Astrocyte of the spinal cord (primary cell): Measurements from ENCODE around the gene GRIN2A.
A peak's percentile ranks its signal among the peaks of the same experiment; 100 is the strongest.

ENCODE experiments used
- DNase-seq: peaks from one replicate; pipeline ENCODE4 v3.0.0; 2011; ENCODE audit warnings: low read depth, low spot score
- H3K4me3 ChIP-seq: 2 replicates; pipeline ENCODE4 v1.5.1; 2011; ENCODE audit warnings: low read depth, mild to moderate bottlenecking, low read length, moderate library complexity
- in situ Hi-C: cut with HindIII; loops from 2 replicates; pipeline ENCODE4 v1.10.0; 2017; ENCODE audit warnings: low sequenced_read_pairs
- TF ChIP-seq, protein P1 (sequence below): IDR thresholded peaks from 2 replicates; pipeline ENCODE4 v1.5.1; 2012; ENCODE audit warnings: low read depth, mild to moderate bottlenecking, low read length, inconsistent platforms

The GRIN2A gene

GRCh38 chr16:9970796-9971195, 211.4 kb downstream of the GRIN2A start:
- H3K4me3 ChIP-seq = no peak overlapping the region

GRCh38 chr16:9970244-9970643, 212.0 kb downstream of the GRIN2A start:
- no peak for DNase-seq
- TF ChIP-seq, protein P1, sequence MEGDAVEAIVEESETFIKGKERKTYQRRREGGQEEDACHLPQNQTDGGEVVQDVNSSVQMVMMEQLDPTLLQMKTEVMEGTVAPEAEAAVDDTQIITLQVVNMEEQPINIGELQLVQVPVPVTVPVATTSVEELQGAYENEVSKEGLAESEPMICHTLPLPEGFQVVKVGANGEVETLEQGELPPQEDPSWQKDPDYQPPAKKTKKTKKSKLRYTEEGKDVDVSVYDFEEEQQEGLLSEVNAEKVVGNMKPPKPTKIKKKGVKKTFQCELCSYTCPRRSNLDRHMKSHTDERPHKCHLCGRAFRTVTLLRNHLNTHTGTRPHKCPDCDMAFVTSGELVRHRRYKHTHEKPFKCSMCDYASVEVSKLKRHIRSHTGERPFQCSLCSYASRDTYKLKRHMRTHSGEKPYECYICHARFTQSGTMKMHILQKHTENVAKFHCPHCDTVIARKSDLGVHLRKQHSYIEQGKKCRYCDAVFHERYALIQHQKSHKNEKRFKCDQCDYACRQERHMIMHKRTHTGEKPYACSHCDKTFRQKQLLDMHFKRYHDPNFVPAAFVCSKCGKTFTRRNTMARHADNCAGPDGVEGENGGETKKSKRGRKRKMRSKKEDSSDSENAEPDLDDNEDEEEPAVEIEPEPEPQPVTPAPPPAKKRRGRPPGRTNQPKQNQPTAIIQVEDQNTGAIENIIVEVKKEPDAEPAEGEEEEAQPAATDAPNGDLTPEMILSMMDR = no peak
- no peak overlapping the region for H3K4me3 ChIP-seq
- in situ Hi-C loops = no loop called here

More at GRCh38 chr16:9970796-9971195, 211.4 kb downstream of the GRIN2A start:
- in situ Hi-C loops = no loop called here
- no peak for DNase-seq
- TF ChIP-seq, protein P1 = no peak

- TF ChIP-seq, protein P1 = no peak
- no peak overlapping the region for H3K4me3 ChIP-seq
- no peak for DNase-seq
- in situ Hi-C loops = no loop called here
Observed at GRCh38 chr16:9969580-9969979, 212.6 kb downstream of the GRIN2A start.

- in situ Hi-C loops = no loop called here
- DNase-seq = peak; percentile 1
- TF ChIP-seq, protein P1 = no peak
- H3K4me3 ChIP-seq = no peak overlapping the region
Observed at GRCh38 chr16:9966569-9967157, 215.6 kb downstream of the GRIN2A start.

- TF ChIP-seq, protein P1 = no peak
- no peak for DNase-seq
- no peak overlapping the region for H3K4me3 ChIP-seq
- in situ Hi-C loops = no loop called here
Observed at GRCh38 chr16:9965079-9965478, 217.1 kb downstream of the GRIN2A start.

DNA sequence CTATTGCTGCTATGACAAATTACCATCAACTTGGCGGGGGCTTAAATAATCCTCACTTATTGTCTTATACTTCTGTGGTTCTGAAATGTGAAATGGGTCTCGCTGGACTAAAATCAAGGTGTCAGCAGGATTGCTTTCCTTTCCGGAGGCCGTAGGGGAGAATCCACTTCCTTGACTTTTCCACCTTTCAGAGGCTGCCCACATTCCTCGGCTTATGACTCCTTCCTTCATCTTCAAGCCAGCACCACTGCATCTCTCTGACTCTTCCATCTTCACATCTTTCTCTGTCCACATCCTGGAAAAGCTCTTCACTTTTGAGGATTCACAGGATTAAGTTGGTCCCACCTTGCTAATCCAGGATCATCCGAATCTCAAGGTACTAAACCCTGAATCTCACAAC, 217.8 kb downstream of the GRIN2A start:
- H3K4me3 ChIP-seq = no peak overlapping the region
- no peak for DNase-seq
- TF ChIP-seq, protein P1 = no peak
- in situ Hi-C loops = no loop called here
